SU-DHL-6 (cell line): ENCODE results near the gene PIPOX.

ENCODE experiments used
- H2AFZ ChIP-seq: fragments of 200-600 bp; sonication (generic); 2 replicates; pipeline ENCODE4 v1.6.1; 2014; ENCODE audit warnings: low read depth, mild to moderate bottlenecking, moderate library complexity, mixed read lengths, antibody characterized with exemption, low read length; ENCODE audit not compliant: severe bottlenecking
- H3F3A ChIP-seq: fragments of 200-600 bp; shearing (Covaris generic); 2 replicates; pipeline ENCODE4 v1.6.0; 2016; ENCODE audit warnings: antibody characterized with exemption, mild to moderate bottlenecking; ENCODE audit not compliant: insufficient read depth
- H3K27ac ChIP-seq: fragments of 200-600 bp; sonication (generic); 2 replicates; pipeline ENCODE4 v1.5.1; 2016; ENCODE audit warnings: low read depth, mild to moderate bottlenecking, low read length, moderate library complexity, mixed read lengths
- H3K27me3 ChIP-seq: fragments of 200-600 bp; sonication (generic), shearing (Covaris generic); 2 replicates; pipeline ENCODE4 v1.6.0; 2014; ENCODE audit warnings: mild to moderate bottlenecking, low read length
- H3K36me3 ChIP-seq: fragments of 200-600 bp; sonication (generic); 2 replicates; pipeline ENCODE4 v1.6.1; 2014; ENCODE audit warnings: mild to moderate bottlenecking, low read length, mixed read lengths
- H3K4me2 ChIP-seq: fragments of 300-600, 200-600 bp; shearing (Covaris generic), sonication (generic); 2 replicates; pipeline ENCODE4 v1.6.0; 2014; ENCODE audit warnings: low read length, low read depth, mild to moderate bottlenecking; ENCODE audit not compliant: poor library complexity, severe bottlenecking
- H3K4me3 ChIP-seq: fragments of 200-600 bp; sonication (generic); 2 replicates; pipeline ENCODE4 v1.5.1; 2014; ENCODE audit warnings: antibody characterized with exemption, low read length, mild to moderate bottlenecking, mixed read lengths; ENCODE audit not compliant: insufficient read depth, poor library complexity, severe bottlenecking
- H3K79me2 ChIP-seq: fragments of 200-600 bp; sonication (generic); 2 replicates; pipeline ENCODE4 v1.6.1; 2014; ENCODE audit warnings: mild to moderate bottlenecking, low read length, moderate library complexity; ENCODE audit not compliant: insufficient read depth
- H3K9ac ChIP-seq: fragments of 200-600 bp; sonication (generic); 2 replicates; pipeline ENCODE4 v1.7.0; 2014; ENCODE audit warnings: mild to moderate bottlenecking, low read length
- H3K9me2 ChIP-seq: fragments of 200-600 bp; sonication (generic); replicated peaks from 2 replicates; pipeline ENCODE4 v1.6.1; 2014; ENCODE audit warnings: low read length; ENCODE audit not compliant: insufficient read depth
- H3K9me3 ChIP-seq: fragments of 200-600 bp; sonication (generic); 2 replicates; pipeline ENCODE4 v1.6.1; 2014; ENCODE audit warnings: low read length, mixed read lengths; ENCODE audit not compliant: insufficient read depth
- H4K20me1 ChIP-seq: fragments of 200-600 bp; sonication (generic); 2 replicates; pipeline ENCODE4 v1.6.1; 2014; ENCODE audit warnings: low read depth, mild to moderate bottlenecking, antibody characterized with exemption, low read length, moderate library complexity, mixed read lengths
- CTCF ChIP-seq: fragments of 200-600 bp; sonication (generic); IDR thresholded peaks from one replicate; pipeline ENCODE4 v1.5.1; 2017; ENCODE audit warnings: antibody characterized with exemption, mild to moderate bottlenecking, low read length, moderate library complexity; ENCODE audit not compliant: insufficient read depth, poor library complexity, severe bottlenecking
- EZH2phosphoT487 ChIP-seq: fragments of 200-600 bp; sonication (generic), shearing (Covaris generic); conservative IDR thresholded peaks from 2 replicates; pipeline ENCODE4 v1.6.1; 2018; ENCODE audit warnings: mild to moderate bottlenecking, antibody characterized with exemption, low read length, moderate library complexity, mixed read lengths

PIPOX gene

GRCh38 chr17:29090108-29090507 is 47.2 kb downstream of the PIPOX start:
- H3K36me3 ChIP-seq, result no peaks in the 10 kb centered on the region
- no peak overlapping the region for H3K4me3 ChIP-seq
- H3K79me2 ChIP-seq, result no peaks in the 10 kb centered on the region
- no peaks in the 10 kb centered on the region for H3K27me3 ChIP-seq
- H3K9me2 ChIP-seq, result no peaks in the 10 kb centered on the region
- H2AFZ ChIP-seq, result no peak overlapping the region
- no peak overlapping the region for H3K4me2 ChIP-seq
- no peak overlapping the region for H3K27ac ChIP-seq
- H4K20me1 ChIP-seq, result no peaks in the 10 kb centered on the region
- TF ChIP-seq EZH2phosphoT487 (no peak), CTCF (no peak)
- H3K9me3 ChIP-seq, result no peaks in the 10 kb centered on the region
- H3K9ac ChIP-seq, result no peak overlapping the region
- H3F3A ChIP-seq, result no peaks in the 10 kb centered on the region

- Histone ChIP-seq H4K20me1 (no peaks in the 10 kb centered on the region), H3K27me3 (no peaks in the 10 kb centered on the region), H3F3A (no peaks in the 10 kb centered on the region), H3K9ac (no peak overlapping the region), H2AFZ (no peak overlapping the region), H3K36me3 (no peaks in the 10 kb centered on the region), H3K9me3 (no peaks in the 10 kb centered on the region), H3K9me2 (no peaks in the 10 kb centered on the region), H3K4me2 (no peak overlapping the region), H3K27ac (no peak overlapping the region), H3K4me3 (no peak overlapping the region), H3K79me2 (no peaks in the 10 kb centered on the region)
- TF ChIP-seq CTCF, result no peak
- TF ChIP-seq EZH2phosphoT487, result no peak
Measured at GRCh38 chr17:29090750-29091605, 48.0 kb downstream of the PIPOX start.

- Histone ChIP-seq H3K27me3 (no peaks in the 10 kb centered on the region), H3K9me3 (no peaks in the 10 kb centered on the region), H3K36me3 (no peaks in the 10 kb centered on the region), H3K79me2 (no peaks in the 10 kb centered on the region), H3F3A (no peaks in the 10 kb centered on the region), H3K4me3 (no peak overlapping the region), H3K9me2 (no peaks in the 10 kb centered on the region), H3K9ac (no peak overlapping the region), H3K27ac (no peak overlapping the region), H3K4me2 (no peak overlapping the region), H2AFZ (no peak overlapping the region), H4K20me1 (no peaks in the 10 kb centered on the region)
- TF ChIP-seq EZH2phosphoT487, result no peak
- TF ChIP-seq CTCF, result no peak
Measured at GRCh38 chr17:29091606-29092289, 48.8 kb downstream of the PIPOX start.
